ENCODE results near the gene ZNF749.

ZNF749 gene

GRCh38 chr19:57435062-57435978 is at the start of gene ZNF749:
TSS of gene ZNF749 (plus strand) at chr19:57435325. CDS start at chr19:57435579, 254 bp downstream.
- peak within 1 kb of the TSS; percentile 97 for H3K27ac Mint-ChIP-seq
- peaks cover 47% of the 10 kb centered on the region for H3K9me3 Mint-ChIP-seq
- peaks cover 28% of the 10 kb centered on the region for H3K4me1 Mint-ChIP-seq (ENCODE audit: low read depth)
- H3K27me3 Mint-ChIP-seq: no peaks in the 10 kb centered on the region
- peaks cover 68% of the 10 kb centered on the region for H3K36me3 Mint-ChIP-seq (ENCODE audit: low read depth)
- peak; percentile 94 for DNase-seq
- peak within 1 kb of the TSS; percentile 97 for H3K4me3 Mint-ChIP-seq

GRCh38 chr19:57389194-57389729 is 45.9 kb upstream of the ZNF749 start:
- Mint-ChIP-seq H3K4me3 (peak overlapping the region; percentile 86), H3K9me3 (peaks cover 47% of the 10 kb centered on the region), H3K36me3 (ENCODE audit: low read depth) (peaks cover 58% of the 10 kb centered on the region), H3K27ac (peak overlapping the region; percentile 97), H3K27me3 (no peaks in the 10 kb centered on the region), H3K4me1 (ENCODE audit: low read depth) (peaks cover 35% of the 10 kb centered on the region)
- DNase-seq: no peak

DNA sequence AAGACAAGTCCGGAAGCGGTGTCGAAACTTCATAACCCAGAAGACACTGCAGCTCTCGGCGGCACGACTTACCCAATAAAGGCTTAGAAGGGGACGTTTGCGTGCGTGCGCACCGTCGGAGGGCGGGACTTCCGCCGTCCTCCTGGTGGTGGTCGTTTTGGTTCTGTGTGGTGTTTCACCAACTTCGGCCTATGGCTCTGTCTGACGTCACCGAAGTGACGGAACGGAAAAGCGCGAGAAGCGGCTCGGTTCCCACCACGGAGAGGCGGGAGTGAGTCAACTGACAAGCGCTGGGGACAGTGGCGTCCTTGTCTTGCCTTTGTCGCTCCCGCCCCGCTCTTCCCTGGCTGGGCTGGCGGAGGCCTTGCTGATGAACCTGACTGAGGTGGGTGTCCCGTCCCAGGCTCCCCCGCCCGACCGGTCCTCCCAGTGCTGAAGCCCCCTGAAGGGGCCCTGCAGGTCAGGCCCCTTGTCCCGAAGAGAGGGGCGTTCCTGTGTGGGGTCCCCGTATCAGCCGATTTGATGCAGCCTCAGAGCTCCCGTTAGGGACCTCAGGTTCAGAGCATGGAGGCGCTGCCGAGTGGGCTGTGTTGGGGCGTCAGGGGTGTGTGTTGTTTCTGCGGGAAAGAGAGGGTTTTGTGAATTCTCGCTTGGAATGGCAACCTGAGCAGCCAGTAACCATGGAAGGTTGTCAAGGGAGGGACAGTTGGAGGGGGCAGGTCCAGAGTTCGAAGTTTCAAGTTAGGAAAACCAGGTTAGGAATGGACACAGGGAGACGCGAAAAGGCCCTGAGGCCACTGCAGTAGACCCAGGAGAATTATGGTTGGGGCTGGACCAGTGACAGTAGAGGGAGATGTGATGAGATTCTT is 45.2 kb upstream of the ZNF749 start, which contains the start of gene ZNF548:
TSS of gene ZNF548 (plus strand) at position 125 of the 869 bp plus-strand sequence. CDS start at position 371, 246 bp downstream.
- H3K4me1 Mint-ChIP-seq (ENCODE audit: low read depth): peaks cover 39% of the 10 kb centered on the region
- peak; percentile 98 for DNase-seq
- no peaks in the 10 kb centered on the region for H3K27me3 Mint-ChIP-seq
- H3K27ac Mint-ChIP-seq: peak within 1 kb of the TSS; percentile 97
- H3K4me3 Mint-ChIP-seq: peak within 1 kb of the TSS; percentile 86
- peaks cover 65% of the 10 kb centered on the region for H3K36me3 Mint-ChIP-seq (ENCODE audit: low read depth)
- peaks cover 54% of the 10 kb centered on the region for H3K9me3 Mint-ChIP-seq

GRCh38 chr19:57395710-57396109 is 39.4 kb upstream of the ZNF749 start:
- Mint-ChIP-seq H3K36me3 (ENCODE audit: low read depth) (peaks cover 95% of the 10 kb centered on the region), H3K4me1 (ENCODE audit: low read depth) (peaks cover 25% of the 10 kb centered on the region), H3K27me3 (no peaks in the 10 kb centered on the region), H3K4me3 (no peak overlapping the region), H3K27ac (no peak overlapping the region), H3K9me3 (peaks cover 63% of the 10 kb centered on the region)
- no peak for DNase-seq

DNA sequence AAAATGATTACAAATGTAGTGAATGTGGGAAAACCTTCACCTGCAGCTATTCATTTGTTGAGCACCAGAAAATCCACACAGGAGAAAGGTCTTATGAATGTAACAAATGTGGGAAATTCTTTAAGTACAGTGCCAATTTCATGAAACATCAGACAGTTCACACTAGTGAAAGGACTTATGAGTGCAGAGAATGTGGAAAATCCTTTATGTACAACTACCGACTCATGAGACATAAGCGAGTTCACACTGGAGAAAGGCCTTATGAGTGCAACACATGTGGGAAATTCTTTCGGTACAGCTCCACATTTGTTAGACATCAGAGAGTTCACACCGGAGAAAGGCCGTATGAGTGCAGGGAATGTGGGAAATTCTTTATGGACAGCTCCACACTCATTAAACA is 36.3 kb upstream of the ZNF749 start:
- H3K9me3 Mint-ChIP-seq: peaks cover 66% of the 10 kb centered on the region
- peaks cover 86% of the 10 kb centered on the region for H3K36me3 Mint-ChIP-seq (ENCODE audit: low read depth)

DNA sequence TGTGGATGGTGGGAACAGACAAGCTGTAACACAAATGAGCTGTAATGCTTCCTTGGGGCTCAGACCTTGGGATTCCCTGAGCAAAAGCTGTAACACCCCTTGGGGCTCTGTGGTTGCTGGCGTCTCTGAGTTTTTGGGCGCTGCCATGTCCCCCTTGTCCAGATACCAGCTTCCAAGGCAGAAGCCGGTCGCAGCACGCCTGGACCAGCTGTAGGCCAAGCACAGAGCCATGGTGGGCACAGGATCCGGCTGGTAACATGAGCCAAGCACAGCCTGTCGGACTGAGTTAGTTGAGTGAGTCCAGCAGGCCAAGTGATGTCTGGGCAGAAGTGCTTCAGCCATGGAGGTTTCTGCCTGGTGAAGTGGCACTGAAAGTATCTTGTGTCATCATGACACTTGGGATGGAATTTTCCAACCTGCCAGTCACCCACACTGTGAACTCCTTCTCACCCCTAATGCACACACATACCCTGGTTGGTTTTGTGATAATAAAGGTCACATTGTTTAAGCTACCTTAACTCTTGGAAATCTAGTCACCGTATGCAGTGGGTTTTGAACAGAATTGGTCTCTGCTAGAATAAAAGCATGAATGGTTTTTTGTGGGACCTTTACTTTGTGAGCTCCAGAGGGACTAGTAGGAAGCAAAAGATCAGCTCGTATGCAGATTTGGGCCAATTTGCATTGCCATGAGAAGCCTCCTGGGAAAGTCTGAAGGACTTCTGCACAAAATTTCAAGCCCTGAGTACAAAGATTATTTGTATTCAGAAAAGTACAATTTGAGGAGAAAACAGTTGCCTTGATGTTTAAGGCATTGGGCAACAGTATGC is 31.2 kb upstream of the ZNF749 start:
- Mint-ChIP-seq H3K36me3 (ENCODE audit: low read depth) (peaks cover 35% of the 10 kb centered on the region), H3K9me3 (peaks cover 21% of the 10 kb centered on the region), H3K4me1 (ENCODE audit: low read depth) (peaks cover 6% of the 10 kb centered on the region), H3K27ac (no peak overlapping the region), H3K27me3 (no peaks in the 10 kb centered on the region), H3K4me3 (no peak overlapping the region)
- no peak for DNase-seq

More for the DNA sequence above, 36.3 kb upstream of the ZNF749 start:
- Mint-ChIP-seq H3K27me3 (no peaks in the 10 kb centered on the region), H3K4me1 (ENCODE audit: low read depth) (peaks cover 6% of the 10 kb centered on the region), H3K27ac (no peak overlapping the region), H3K4me3 (no peak overlapping the region)
- no peak for DNase-seq

DNA sequence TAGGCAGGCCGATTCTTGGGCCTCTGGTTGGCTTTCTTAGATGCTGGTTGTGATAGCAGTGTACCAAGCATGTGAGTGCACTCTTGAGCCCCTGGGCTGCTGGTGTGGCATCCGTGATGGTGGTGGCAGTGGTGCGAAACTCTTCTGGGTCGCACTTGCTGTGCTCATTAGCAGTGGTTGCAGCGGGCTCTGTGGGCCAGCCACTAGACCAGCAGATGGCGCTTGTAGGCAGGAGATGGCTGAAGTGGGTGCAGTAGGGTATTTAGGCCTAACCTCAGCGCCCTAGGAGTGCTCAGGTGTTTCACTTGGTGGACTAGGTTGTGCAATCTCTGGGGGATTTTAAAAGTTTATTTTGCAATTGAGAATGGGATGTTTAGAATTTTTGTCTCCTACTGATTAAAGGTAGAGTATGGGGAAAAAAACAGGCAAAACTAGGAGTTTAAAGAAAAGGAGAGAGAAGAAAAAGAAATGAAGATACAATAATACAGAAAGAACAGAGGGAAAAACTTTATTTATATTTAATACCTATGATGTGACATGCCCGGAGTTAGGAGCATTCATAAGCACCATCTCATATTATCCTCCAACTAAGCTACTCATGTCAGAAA is 28.5 kb upstream of the ZNF749 start:
- Mint-ChIP-seq H3K4me3 (no peak overlapping the region), H3K27ac (no peak overlapping the region), H3K27me3 (no peaks in the 10 kb centered on the region), H3K4me1 (ENCODE audit: low read depth) (peaks cover 14% of the 10 kb centered on the region), H3K36me3 (ENCODE audit: low read depth) (peaks cover 19% of the 10 kb centered on the region), H3K9me3 (peaks cover 16% of the 10 kb centered on the region)
- DNase-seq: peak; percentile 76

GRCh38 chr19:57410877-57411671 is 24.1 kb upstream of the ZNF749 start, which contains the start of gene ZNF17:
TSS of gene ZNF17 (plus strand) at chr19:57411161. CDS start at chr19:57413616, 2,455 bp downstream.
- Mint-ChIP-seq H3K4me3 (peak within 1 kb of the TSS; percentile 96), H3K27ac (peak within 1 kb of the TSS; percentile 92), H3K4me1 (ENCODE audit: low read depth) (peaks cover 32% of the 10 kb centered on the region), H3K27me3 (no peaks in the 10 kb centered on the region), H3K9me3 (peaks cover 21% of the 10 kb centered on the region), H3K36me3 (ENCODE audit: low read depth) (peaks cover 47% of the 10 kb centered on the region)
- peak; percentile 89 for DNase-seq

GRCh38 chr19:57419439-57419838 is 15.7 kb upstream of the ZNF749 start:
- no peak overlapping the region for H3K27ac Mint-ChIP-seq
- H3K9me3 Mint-ChIP-seq: peaks cover 65% of the 10 kb centered on the region
- peaks cover 6% of the 10 kb centered on the region for H3K4me1 Mint-ChIP-seq (ENCODE audit: low read depth)
- no peak overlapping the region for H3K4me3 Mint-ChIP-seq
- peaks cover 90% of the 10 kb centered on the region for H3K36me3 Mint-ChIP-seq (ENCODE audit: low read depth)
- no peak for DNase-seq
- no peaks in the 10 kb centered on the region for H3K27me3 Mint-ChIP-seq

DNA sequence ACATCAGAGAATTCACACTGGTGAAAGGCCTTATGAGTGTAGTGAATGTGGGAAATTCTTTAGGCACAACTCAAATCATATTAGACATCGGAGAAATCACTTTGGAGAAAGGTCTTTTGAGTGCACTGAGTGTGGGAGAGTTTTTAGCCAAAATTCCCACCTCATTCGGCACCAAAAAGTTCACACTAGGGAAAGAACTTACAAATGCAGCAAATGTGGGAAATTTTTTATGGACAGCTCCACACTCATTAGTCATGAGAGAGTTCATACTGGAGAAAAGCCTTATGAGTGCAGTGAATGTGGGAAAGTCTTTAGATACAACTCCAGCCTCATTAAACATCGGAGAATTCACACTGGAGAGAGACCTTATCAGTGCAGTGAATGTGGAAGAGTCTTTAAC is 14.1 kb upstream of the ZNF749 start:
- H3K4me3 Mint-ChIP-seq: no peak overlapping the region
- H3K4me1 Mint-ChIP-seq (ENCODE audit: low read depth): peaks cover under 1% of the 10 kb centered on the region
- H3K27ac Mint-ChIP-seq: no peak overlapping the region
- DNase-seq: no peak
- H3K36me3 Mint-ChIP-seq (ENCODE audit: low read depth): peaks cover 77% of the 10 kb centered on the region
- peaks cover 57% of the 10 kb centered on the region for H3K9me3 Mint-ChIP-seq
- no peaks in the 10 kb centered on the region for H3K27me3 Mint-ChIP-seq

DNA sequence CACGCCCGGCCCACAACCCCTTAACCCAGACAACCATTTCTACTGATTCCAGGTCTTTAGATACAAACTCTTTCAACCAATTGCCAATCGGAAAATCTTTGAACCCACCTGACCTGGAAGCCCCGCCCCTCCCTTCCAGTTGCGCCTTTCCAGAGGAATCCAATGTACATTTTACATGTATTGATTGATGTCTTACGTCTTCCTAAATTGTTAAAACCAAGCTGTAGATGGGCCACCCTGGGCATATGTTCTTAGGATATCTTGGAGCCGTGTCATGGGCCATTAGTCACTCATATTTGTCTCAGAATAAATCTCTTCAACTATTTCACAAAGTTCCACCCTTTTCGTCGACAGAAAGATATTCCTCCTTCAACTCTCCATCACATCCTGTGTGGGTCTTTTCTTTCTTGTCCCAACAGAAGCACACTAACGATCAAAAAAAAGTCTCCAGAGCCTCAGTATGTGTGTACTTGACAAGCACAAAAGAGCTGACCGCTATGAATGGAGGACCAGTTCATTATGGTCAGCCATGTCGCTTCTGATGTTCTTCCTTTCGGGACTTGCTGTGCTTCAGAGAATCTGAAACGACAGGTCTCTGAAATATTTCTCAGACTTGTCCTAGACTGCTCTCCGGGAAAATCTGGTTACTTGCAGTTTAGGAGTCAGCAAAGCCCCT is 601 bp upstream of the ZNF749 start:
- H3K4me1 Mint-ChIP-seq (ENCODE audit: low read depth): peaks cover 28% of the 10 kb centered on the region
- H3K4me3 Mint-ChIP-seq: peak overlapping the region; percentile 97
- H3K27ac Mint-ChIP-seq: peak overlapping the region; percentile 97
- peaks cover 44% of the 10 kb centered on the region for H3K9me3 Mint-ChIP-seq
- peaks cover 60% of the 10 kb centered on the region for H3K36me3 Mint-ChIP-seq (ENCODE audit: low read depth)
- no peaks in the 10 kb centered on the region for H3K27me3 Mint-ChIP-seq
- no peak for DNase-seq

DNA sequence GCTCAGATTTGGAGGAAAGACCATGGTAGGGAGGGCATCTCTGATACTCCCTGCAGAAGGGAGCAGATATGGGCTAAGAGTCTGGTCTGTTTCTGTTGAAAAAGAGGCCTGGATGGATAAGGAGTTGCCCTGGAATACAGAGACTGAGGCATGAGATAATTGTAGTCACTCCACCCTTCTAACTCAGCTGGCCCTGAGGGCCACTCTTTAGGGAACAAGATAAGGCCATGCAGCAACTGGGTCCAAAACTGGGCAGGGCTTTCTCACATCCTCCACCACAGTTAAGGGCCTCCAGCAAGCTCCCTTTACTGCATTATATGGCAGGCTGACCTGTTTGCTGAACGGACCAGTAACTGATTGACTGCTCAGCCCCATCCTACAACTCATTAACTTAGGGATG is 1.3 kb downstream of the ZNF749 start:
- no peak for DNase-seq
- Mint-ChIP-seq H3K27me3 (no peaks in the 10 kb centered on the region), H3K4me3 (peak overlapping the region; percentile 97), H3K36me3 (ENCODE audit: low read depth) (peaks cover 74% of the 10 kb centered on the region), H3K4me1 (ENCODE audit: low read depth) (peaks cover 30% of the 10 kb centered on the region), H3K27ac (peak overlapping the region; percentile 97), H3K9me3 (peaks cover 51% of the 10 kb centered on the region)

All from activated T-cell treated with anti-CD3 and anti-CD28 coated beads, Interleukin-2, amount 50 U/mL, for 24 hours (primary cell).